OCI-LY3 (cell line): ENCODE results near the gene MDFI.

Experiments
- H2AFZ ChIP-seq: fragments of 200-600, 300-600 bp; shearing (Covaris generic); 2 replicates; pipeline ENCODE4 v1.6.0; 2014; ENCODE audit warnings: antibody characterized with exemption, low read depth, low read length
- H3K27ac ChIP-seq: fragments of 200-600, 300-600 bp; sonication (generic); 2 replicates; pipeline ENCODE4 v1.5.1; 2014; ENCODE audit warnings: mild to moderate bottlenecking, low read length, moderate library complexity, mixed read lengths
- H3K27me3 ChIP-seq: fragments of 200-600, 300-600 bp; sonication (generic); 2 replicates; pipeline ENCODE4 v1.6.1; 2014; ENCODE audit warnings: low read depth, low read length, mixed read lengths
- H3K36me3 ChIP-seq: fragments of 200-600, 300-600 bp; sonication (generic); replicated peaks from 2 replicates; pipeline ENCODE3; 2014; ENCODE audit warnings: low read depth, low read length, mixed read lengths
- H3K4me1 ChIP-seq: fragments of 300-600, 200-600 bp; sonication (generic); 2 replicates; pipeline ENCODE4 v1.6.1; 2014; ENCODE audit warnings: low read length, mixed read lengths
- H3K4me2 ChIP-seq: fragments of 200-600, 300-600 bp; sonication (generic); 2 replicates; pipeline ENCODE4 v1.6.1; 2014; ENCODE audit warnings: low read length, mixed read lengths
- H3K4me3 ChIP-seq: fragments of 300-600, 200-600 bp; sonication (generic); 2 replicates; pipeline ENCODE4 v1.5.1; 2014; ENCODE audit warnings: antibody characterized with exemption, mild to moderate bottlenecking, low read length, moderate library complexity
- H3K79me2 ChIP-seq: fragments of 300-600, 200-600 bp; shearing (Covaris generic); 2 replicates; pipeline ENCODE4 v1.6.1; 2014; ENCODE audit warnings: mild to moderate bottlenecking, low read length, mixed read lengths
- H3K9ac ChIP-seq: fragments of 300-600, 200-600 bp; shearing (Covaris generic); 2 replicates; pipeline ENCODE4 v1.6.0; 2014; ENCODE audit warnings: mild to moderate bottlenecking, low read length, moderate library complexity
- H3K9me3 ChIP-seq: fragments of 200-600, 300-600 bp; shearing (Covaris generic); 2 replicates; pipeline ENCODE4 v1.6.1; 2014; ENCODE audit warnings: low read length, mixed read lengths; ENCODE audit not compliant: insufficient read depth
- H4K20me1 ChIP-seq: fragments of 200-600, 300-600 bp; sonication (generic); 2 replicates; pipeline ENCODE4 v1.6.1; 2016; ENCODE audit warnings: low read length, mixed read lengths; ENCODE audit not compliant: insufficient read depth
- CTCF ChIP-seq: fragments of 200-600, 300-600 bp; sonication (generic); IDR thresholded peaks from 2 replicates; pipeline ENCODE4 v1.5.1; 2014; ENCODE audit warnings: antibody characterized with exemption, low read length, low read depth
- EZH2phosphoT487 ChIP-seq: fragments of 200-600 bp; shearing (Covaris generic); IDR thresholded peaks from 2 replicates; pipeline ENCODE4 v1.6.1; 2018; ENCODE audit warnings: antibody characterized with exemption, mixed run types, low read depth

Gene MDFI

GRCh38 chr6:41634657-41635056, 3.6 kb upstream of the MDFI start:
- Histone ChIP-seq H3K27ac (no peak overlapping the region), H3K27me3 (peaks cover 13% of the 10 kb centered on the region), H3K4me1 (no peaks in the 10 kb centered on the region), H3K4me2 (no peak overlapping the region), H3K36me3 (no peaks in the 10 kb centered on the region), H2AFZ (no peak overlapping the region), H3K9ac (no peak overlapping the region), H4K20me1 (no peaks in the 10 kb centered on the region), H3K9me3 (no peaks in the 10 kb centered on the region), H3K4me3 (no peak overlapping the region), H3K79me2 (no peaks in the 10 kb centered on the region)
- TF ChIP-seq EZH2phosphoT487 (no peak), CTCF (no peak)

GRCh38 chr6:41635365-41635764, 2.9 kb upstream of the MDFI start:
- Histone ChIP-seq H3K9ac (no peak overlapping the region), H3K27me3 (peaks cover 13% of the 10 kb centered on the region), H3K79me2 (no peaks in the 10 kb centered on the region), H2AFZ (no peak overlapping the region), H3K27ac (no peak overlapping the region), H3K9me3 (no peaks in the 10 kb centered on the region), H3K4me3 (no peak overlapping the region), H3K4me2 (no peak overlapping the region), H3K4me1 (no peaks in the 10 kb centered on the region), H3K36me3 (no peaks in the 10 kb centered on the region), H4K20me1 (no peaks in the 10 kb centered on the region)
- TF ChIP-seq EZH2phosphoT487 (no peak), CTCF (no peak)

DNA sequence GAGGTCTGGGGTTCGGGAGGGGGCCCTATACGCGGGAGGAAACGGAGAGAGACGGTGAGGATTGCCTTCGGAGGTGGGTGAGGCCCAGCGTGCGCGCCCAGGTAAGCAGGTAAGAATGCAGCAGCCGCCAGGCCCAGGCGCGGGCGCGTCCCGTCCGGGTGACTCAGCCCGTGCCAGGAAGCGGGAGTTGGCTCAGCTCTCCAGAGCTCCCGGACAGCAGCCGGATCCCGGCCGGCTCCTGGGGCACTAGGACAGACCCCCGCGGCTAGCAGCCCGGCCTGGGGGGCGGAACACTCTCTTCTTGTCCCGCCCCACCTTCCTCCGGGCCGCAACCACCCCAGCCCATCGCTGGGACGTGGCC, 1.5 kb upstream of the MDFI start:
- no peak overlapping the region for H3K9ac ChIP-seq
- no peak overlapping the region for H3K4me3 ChIP-seq
- no peak overlapping the region for H3K27ac ChIP-seq

DNA sequence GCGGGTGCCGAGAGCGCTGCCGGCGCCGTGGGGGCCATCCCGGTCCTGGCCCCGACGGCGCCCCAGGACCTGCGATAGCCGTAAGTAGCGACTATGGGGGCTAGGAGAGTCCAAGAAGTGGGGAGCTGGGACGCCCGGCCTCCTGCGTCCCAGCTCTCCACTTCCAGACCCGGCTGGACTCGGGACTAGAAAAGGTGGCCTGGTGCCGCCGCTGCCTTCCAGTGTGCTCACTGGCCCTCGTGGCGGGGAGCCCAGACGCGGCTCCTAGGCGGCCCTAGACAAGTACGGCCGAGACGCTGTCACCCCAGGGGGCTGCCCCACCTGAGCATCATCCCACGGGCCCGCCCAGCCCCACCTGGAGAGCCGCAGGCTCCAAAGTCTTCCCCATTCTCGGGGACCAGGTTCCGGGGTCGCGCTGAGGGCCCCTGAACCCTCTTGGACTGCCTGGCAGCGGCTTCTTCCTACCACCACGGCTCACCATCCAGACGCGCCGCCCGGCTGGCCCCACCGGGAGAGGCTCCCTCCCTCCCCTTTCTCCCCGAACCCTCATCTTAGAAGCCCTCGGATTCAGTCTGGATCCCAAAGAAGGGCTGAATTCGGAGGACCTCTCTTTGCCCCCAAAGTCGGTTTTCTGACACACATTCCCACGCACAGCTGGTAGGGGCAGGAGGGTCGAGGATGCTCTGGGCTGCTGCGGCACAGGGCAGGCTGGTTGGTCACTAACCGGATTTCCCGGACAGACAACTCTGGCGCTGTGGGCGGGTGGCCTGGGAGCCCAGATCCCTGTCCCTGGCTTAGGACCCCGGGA, 870 bp upstream of the MDFI start:
- no peaks in the 10 kb centered on the region for H3K79me2 ChIP-seq
- H3K4me3 ChIP-seq: no peak overlapping the region
- H4K20me1 ChIP-seq: no peaks in the 10 kb centered on the region
- no peaks in the 10 kb centered on the region for H3K4me1 ChIP-seq
- no peak overlapping the region for H3K9ac ChIP-seq
- no peaks in the 10 kb centered on the region for H3K36me3 ChIP-seq
- H2AFZ ChIP-seq: no peak overlapping the region
- H3K27me3 ChIP-seq: peaks cover 9% of the 10 kb centered on the region
- no peak overlapping the region for H3K4me2 ChIP-seq
- H3K27ac ChIP-seq: no peak overlapping the region
- no peaks in the 10 kb centered on the region for H3K9me3 ChIP-seq
- TF ChIP-seq EZH2phosphoT487 (no peak), CTCF (no peak)

More for the DNA sequence above, 1.5 kb upstream of the MDFI start:
- H2AFZ ChIP-seq: no peak overlapping the region
- TF ChIP-seq EZH2phosphoT487: no peak
- TF ChIP-seq CTCF: no peak
- H4K20me1 ChIP-seq: no peaks in the 10 kb centered on the region
- H3K27me3 ChIP-seq: peaks cover 11% of the 10 kb centered on the region
- no peak overlapping the region for H3K4me2 ChIP-seq
- H3K79me2 ChIP-seq: no peaks in the 10 kb centered on the region
- H3K36me3 ChIP-seq: no peaks in the 10 kb centered on the region
- no peaks in the 10 kb centered on the region for H3K4me1 ChIP-seq
- no peaks in the 10 kb centered on the region for H3K9me3 ChIP-seq
